GM23338 (cell line): ENCODE data around the gene IPP.

Experiments
- CREB1 ChIP-seq: fragments of 250-450 bp; sonication (Bioruptor Pico); IDR thresholded peaks from 2 replicates; pipeline ENCODE4 v1.5.0; 2020; ENCODE audit warnings: low read depth, mild to moderate bottlenecking, moderate library complexity
- CTCF ChIP-seq, 2 experiments: fragments of 200-600 bp in 1 of 2; sonication (generic) in 1 of 2; conservative IDR thresholded peaks; 2 replicates each; pipeline versions ENCODE4 v1.5.1 to v1.6.1; 2016 to 2017; ENCODE audit warnings: antibody characterized with exemption in 2 of 2, low read depth in 2 of 2, mild to moderate bottlenecking in 2 of 2, moderate library complexity in 1 of 2
- EZH2 ChIP-seq: fragments of 200-600 bp; sonication (generic); IDR thresholded peaks from one replicate; pipeline ENCODE4 v1.8.0; 2017; ENCODE audit warnings: antibody characterized with exemption, mild to moderate bottlenecking, low read depth; ENCODE audit not compliant: unreplicated experiment
- EZH2phosphoT487 ChIP-seq: fragments of 200-600 bp; sonication (generic); IDR thresholded peaks from one replicate; pipeline ENCODE4 v1.8.1; 2018; ENCODE audit warnings: antibody characterized with exemption; ENCODE audit not compliant: unreplicated experiment
- JUNB ChIP-seq: IDR thresholded peaks from one replicate; pipeline ENCODE4 v1.6.1; 2016; ENCODE audit warnings: antibody characterized with exemption; ENCODE audit not compliant: unreplicated experiment
- NANOG ChIP-seq: IDR thresholded peaks from 2 replicates; pipeline ENCODE4 v1.6.1; 2016; ENCODE audit warnings: antibody characterized with exemption, borderline replicate concordance
- POLR2AphosphoS5 ChIP-seq: IDR thresholded peaks from 2 replicates; pipeline ENCODE4 v1.6.1; 2016; ENCODE audit warnings: antibody characterized with exemption, low read depth
- STAT1 ChIP-seq: IDR thresholded peaks from one replicate; pipeline ENCODE4 v1.6.1; 2016; ENCODE audit warnings: antibody characterized with exemption; ENCODE audit not compliant: unreplicated experiment

GRCh38 chr1:45752014-45752413, 1.6 kb upstream of the IPP start:
- TF ChIP-seq NANOG (no peak), POLR2AphosphoS5 (no peak), CTCF (conservative IDR thresholded peaks at IDR 0.05; ENCODE audit: low read depth in 2 of 2) (no peak), EZH2phosphoT487 (no peak), JUNB (no peak), STAT1 (no peak), CREB1 (CRISPR knock-in tag) (no peak), EZH2 (no peak)
